Esophagus muscularis mucosa (tissue), 4 donors: ENCODE measurements around the gene ECI1.

Source experiments
- EP300 ChIP-seq: sonication (generic); formaldehyde crosslinking; IDR thresholded peaks from one replicate; pipeline ENCODE4 v1.6.1; 2017; ENCODE audit warnings: antibody characterized with exemption
- POLR2A ChIP-seq: fragments of 450-650 bp; IDR thresholded peaks from one replicate; pipeline ENCODE4 v1.6.1; 2017; ENCODE audit warnings: antibody characterized with exemption, moderate library complexity, mild to moderate bottlenecking, low read depth
- TF ChIP-seq, protein P1 (sequence below), 3 experiments: fragments of 200-600 bp in 2 of 3; fragments of 450-650 bp in 1 of 3; sonication (generic) in 2 of 3; IDR thresholded peaks; one replicate each; pipeline ENCODE4 v1.5.1; 2017 to 2019; ENCODE audit warnings: antibody characterized with exemption in 3 of 3, mild to moderate bottlenecking in 2 of 3, moderate library complexity in 1 of 3

DNA sequence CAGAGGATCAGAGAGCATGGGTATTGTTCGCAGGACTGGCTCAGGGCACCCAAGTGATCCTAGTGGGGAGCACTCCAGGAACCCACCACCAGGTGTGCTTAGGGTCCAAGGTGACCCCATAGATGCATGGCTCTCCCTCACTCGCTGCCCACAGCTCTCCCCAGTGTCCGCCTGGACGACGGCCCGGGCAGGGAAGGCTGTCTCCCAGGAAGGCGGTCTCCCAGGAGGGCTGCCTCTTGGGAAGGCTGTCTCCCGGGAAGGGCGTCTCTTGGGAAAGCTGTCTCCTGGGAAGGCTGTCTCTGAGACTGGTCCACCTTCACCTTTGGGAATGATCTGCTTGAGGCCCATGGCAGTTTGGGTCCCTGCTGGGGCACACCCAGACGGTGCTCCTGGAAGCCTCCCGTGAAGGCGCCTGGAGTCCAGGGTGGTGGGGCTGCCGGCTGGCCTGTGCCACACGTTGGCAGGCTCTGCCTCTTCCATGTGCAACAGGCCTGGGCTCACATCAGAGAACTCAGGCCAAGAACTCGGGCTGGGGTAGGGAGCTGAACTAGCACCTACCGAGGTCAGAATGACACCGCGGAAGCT, 5.0 kb downstream of the ECI1 start:
- TF ChIP-seq, protein P1, sequence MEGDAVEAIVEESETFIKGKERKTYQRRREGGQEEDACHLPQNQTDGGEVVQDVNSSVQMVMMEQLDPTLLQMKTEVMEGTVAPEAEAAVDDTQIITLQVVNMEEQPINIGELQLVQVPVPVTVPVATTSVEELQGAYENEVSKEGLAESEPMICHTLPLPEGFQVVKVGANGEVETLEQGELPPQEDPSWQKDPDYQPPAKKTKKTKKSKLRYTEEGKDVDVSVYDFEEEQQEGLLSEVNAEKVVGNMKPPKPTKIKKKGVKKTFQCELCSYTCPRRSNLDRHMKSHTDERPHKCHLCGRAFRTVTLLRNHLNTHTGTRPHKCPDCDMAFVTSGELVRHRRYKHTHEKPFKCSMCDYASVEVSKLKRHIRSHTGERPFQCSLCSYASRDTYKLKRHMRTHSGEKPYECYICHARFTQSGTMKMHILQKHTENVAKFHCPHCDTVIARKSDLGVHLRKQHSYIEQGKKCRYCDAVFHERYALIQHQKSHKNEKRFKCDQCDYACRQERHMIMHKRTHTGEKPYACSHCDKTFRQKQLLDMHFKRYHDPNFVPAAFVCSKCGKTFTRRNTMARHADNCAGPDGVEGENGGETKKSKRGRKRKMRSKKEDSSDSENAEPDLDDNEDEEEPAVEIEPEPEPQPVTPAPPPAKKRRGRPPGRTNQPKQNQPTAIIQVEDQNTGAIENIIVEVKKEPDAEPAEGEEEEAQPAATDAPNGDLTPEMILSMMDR (IDR thresholded peaks at IDR 0.05) = no peak
- TF ChIP-seq POLR2A (no peak), EP300 (no peak)
